HAP-1 (cell line): Measurements from ENCODE around the gene CCL19.

Experiments used
- DNase-seq, 2 experiments: peaks; one replicate each; pipeline ENCODE4 v3.0.0-alpha.2; 2016 to 2020; ENCODE audit warnings: low spot score in 2 of 2
- H3K27me3 ChIP-seq: fragments of 250-450 bp; sonication (Bioruptor Pico); 2 replicates; pipeline ENCODE4 v1.5.1; 2020; ENCODE audit warnings: low read depth, mild to moderate bottlenecking, moderate library complexity
- H3K36me3 ChIP-seq: fragments of 250-450 bp; sonication (Bioruptor Pico); replicated peaks from 2 replicates; pipeline ENCODE4 v1.5.1; 2020; ENCODE audit warnings: mild to moderate bottlenecking
- H3K4me1 ChIP-seq: fragments of 250-450 bp; sonication (Bioruptor Pico); 2 replicates; pipeline ENCODE4 v1.5.1; 2020; ENCODE audit warnings: mild to moderate bottlenecking
- H3K4me3 ChIP-seq: fragments of 250-450 bp; sonication (Bioruptor Pico); 2 replicates; pipeline ENCODE4 v1.5.1; 2020; ENCODE audit warnings: mild to moderate bottlenecking, moderate library complexity
- H3K9me3 ChIP-seq: fragments of 250-450 bp; sonication (Bioruptor Pico); 2 replicates; pipeline ENCODE4 v1.5.1; 2020; ENCODE audit warnings: mild to moderate bottlenecking, moderate library complexity
- in situ Hi-C: fragments of 300-500 bp; cut with MboI; formaldehyde crosslinking; loops from 3 replicates; pipeline ENCODE4 v1.14.3; 2020; ENCODE audit warnings: low sequenced_read_pairs, inconsistent platforms, mixed read lengths

The CCL19 gene

GRCh38 chr9:34650816-34651215 lies 40.3 kb downstream of the CCL19 start:
- peaks cover 10% of the 10 kb centered on the region for H3K4me1 ChIP-seq
- no peaks in the 10 kb centered on the region for H3K27me3 ChIP-seq
- H3K9me3 ChIP-seq: no peaks in the 10 kb centered on the region
- in situ Hi-C loops: no loop called here
- peaks cover 15% of the 10 kb centered on the region for H3K36me3 ChIP-seq
- no peak overlapping the region for H3K4me3 ChIP-seq
- no peak for DNase-seq

- Histone ChIP-seq H3K9me3 (no peaks in the 10 kb centered on the region), H3K4me1 (peaks cover 10% of the 10 kb centered on the region), H3K36me3 (peaks cover 15% of the 10 kb centered on the region), H3K27me3 (no peaks in the 10 kb centered on the region), H3K4me3 (no peak overlapping the region)
- in situ Hi-C loops: no loop called here
- no peak for DNase-seq
Observed at GRCh38 chr9:34648673-34649072, 42.4 kb downstream of the CCL19 start.

- peaks cover 15% of the 10 kb centered on the region for H3K36me3 ChIP-seq
- H3K9me3 ChIP-seq: no peaks in the 10 kb centered on the region
- peaks cover 10% of the 10 kb centered on the region for H3K4me1 ChIP-seq
- in situ Hi-C loops: no loop called here
- no peak for DNase-seq
- peak overlapping the region; percentile 58 for H3K4me3 ChIP-seq
- no peaks in the 10 kb centered on the region for H3K27me3 ChIP-seq
Observed at GRCh38 chr9:34647651-34648050, 43.4 kb downstream of the CCL19 start.

GRCh38 chr9:34647084-34647403 lies 44.0 kb downstream of the CCL19 start:
- Histone ChIP-seq H3K36me3 (peaks cover 15% of the 10 kb centered on the region), H3K9me3 (no peaks in the 10 kb centered on the region), H3K4me3 (peak overlapping the region; percentile 58), H3K4me1 (peaks cover 7% of the 10 kb centered on the region), H3K27me3 (no peaks in the 10 kb centered on the region)
- no peak for DNase-seq
- in situ Hi-C loops: no loop called here

- peak; percentile 88 to 99 for DNase-seq
- H3K9me3 ChIP-seq: no peaks in the 10 kb centered on the region
- peaks cover 15% of the 10 kb centered on the region for H3K36me3 ChIP-seq
- in situ Hi-C loops: no loop called here
- peaks cover 4% of the 10 kb centered on the region for H3K4me1 ChIP-seq
- peak within 1 kb of the TSS; percentile 58 for H3K4me3 ChIP-seq
- H3K27me3 ChIP-seq: no peaks in the 10 kb centered on the region
Observed at GRCh38 chr9:34646211-34647083, 44.6 kb downstream of the CCL19 start, which contains the start of gene GALT. Gene GALT, plus strand, starts transcription at chr9:34646675. Its CDS starts 30 bp downstream, at chr9:34646705.

GRCh38 chr9:34644766-34645314 lies 46.2 kb downstream of the CCL19 start:
- H3K4me1 ChIP-seq: peaks cover 4% of the 10 kb centered on the region
- H3K36me3 ChIP-seq: peaks cover 15% of the 10 kb centered on the region
- no peaks in the 10 kb centered on the region for H3K9me3 ChIP-seq
- no peak for DNase-seq
- H3K4me3 ChIP-seq: no peak overlapping the region
- H3K27me3 ChIP-seq: no peaks in the 10 kb centered on the region
- in situ Hi-C loops: no loop called here

GRCh38 chr9:34642679-34643078 lies 48.4 kb downstream of the CCL19 start:
- H3K36me3 ChIP-seq: no peaks in the 10 kb centered on the region
- in situ Hi-C loops: no loop called here
- no peak overlapping the region for H3K4me3 ChIP-seq
- H3K9me3 ChIP-seq: no peaks in the 10 kb centered on the region
- no peaks in the 10 kb centered on the region for H3K27me3 ChIP-seq
- peaks cover 10% of the 10 kb centered on the region for H3K4me1 ChIP-seq
- DNase-seq: no peak
